ES-I3 (cell line): ENCODE measurements around the gene ABTB1.

Source experiments
- H3K36me3 ChIP-seq: 2 replicates; pipeline ENCODE4 v1.6.1; 2013; ENCODE audit warnings: mild to moderate bottlenecking, low read length, control low read depth, moderate library complexity; ENCODE audit not compliant: insufficient read depth
- H3K4me1 ChIP-seq: 2 replicates; pipeline ENCODE4 v1.6.1; 2013; ENCODE audit warnings: mild to moderate bottlenecking, control low read depth, low read length; ENCODE audit not compliant: insufficient read depth
- H3K9ac ChIP-seq: 2 replicates; pipeline ENCODE4 v1.6.1; 2013; ENCODE audit warnings: low read depth, mild to moderate bottlenecking, low read length, moderate library complexity
- H3K9me3 ChIP-seq: 2 replicates; pipeline ENCODE4 v1.6.1; 2013; ENCODE audit warnings: mild to moderate bottlenecking, low read length, moderate library complexity; ENCODE audit not compliant: control insufficient read depth, insufficient read depth

Gene ABTB1

GRCh38 chr3:127730171-127730570 lies 57.4 kb downstream of the ABTB1 start:
- Histone ChIP-seq H3K9ac (no peak overlapping the region), H3K36me3 (no peaks in the 10 kb centered on the region), H3K9me3 (0 out of 2 replicates have a peak, but pooled peaks cover 5% of the 10 kb centered on the region), H3K4me1 (peaks cover 27% of the 10 kb centered on the region)
